ENCODE data around the gene TMEM151B.

- no peak for TF ChIP-seq CTCF (IDR thresholded peaks at IDR 0.05)
- TF ChIP-seq POLR2A (IDR thresholded peaks at IDR 0.05), result no peak
Measured at GRCh38 chr6:44307217-44307616, 37.0 kb downstream of the TMEM151B start.
